HL-60/S4 (cell line): ENCODE measurements around the gene TM9SF4.

Experiments
- in situ Hi-C: fragments of 300-500 bp; cut with MboI; formaldehyde crosslinking; loops from 2 replicates; pipeline ENCODE4 v1.14.3; 2022; ENCODE audit warnings: low sequenced_read_pairs

Gene TM9SF4

DNA sequence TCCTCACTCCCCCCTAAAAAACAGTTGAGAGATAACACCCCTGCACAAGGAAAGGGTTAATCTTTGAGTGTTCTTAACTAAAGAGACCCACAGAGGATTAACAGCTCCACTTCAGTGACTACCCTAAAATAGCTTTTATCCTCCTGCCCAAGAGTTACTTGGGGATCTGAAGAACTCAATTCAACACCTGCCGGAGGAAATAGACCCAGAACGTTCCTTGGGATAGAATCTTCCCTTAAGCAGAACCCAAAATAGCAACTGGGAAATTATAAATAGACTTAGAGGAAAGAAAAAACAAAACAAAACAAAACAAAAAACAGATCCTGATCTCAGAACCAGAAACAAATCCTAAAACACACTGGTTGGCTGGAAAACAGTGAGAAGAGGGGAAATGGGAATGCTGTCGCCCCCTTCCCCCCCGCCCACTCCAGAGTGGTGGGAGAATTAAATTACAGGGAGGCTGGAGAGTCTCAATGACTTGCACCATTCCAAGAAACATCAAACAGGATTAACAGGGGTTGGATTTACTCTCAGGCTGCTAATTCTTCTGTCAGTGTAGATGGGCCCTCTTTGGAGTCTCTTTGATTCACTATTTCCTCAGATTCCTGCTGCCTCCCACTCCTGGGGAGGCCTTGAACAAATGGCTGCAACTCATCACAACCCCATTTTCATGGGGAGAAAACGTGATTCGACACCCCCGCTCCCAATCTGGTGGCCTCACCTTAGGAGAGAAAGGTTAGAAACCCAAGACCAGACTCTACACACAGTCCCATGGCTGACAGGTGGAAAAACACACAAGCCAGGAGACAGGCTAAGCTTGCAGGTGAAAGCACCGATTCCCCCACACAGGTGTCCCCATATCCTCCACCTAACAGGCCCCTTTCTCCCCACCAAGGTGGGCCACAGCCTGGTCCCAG, 96.6 kb downstream of the TM9SF4 start:
- in situ Hi-C loops: no loop called here

DNA sequence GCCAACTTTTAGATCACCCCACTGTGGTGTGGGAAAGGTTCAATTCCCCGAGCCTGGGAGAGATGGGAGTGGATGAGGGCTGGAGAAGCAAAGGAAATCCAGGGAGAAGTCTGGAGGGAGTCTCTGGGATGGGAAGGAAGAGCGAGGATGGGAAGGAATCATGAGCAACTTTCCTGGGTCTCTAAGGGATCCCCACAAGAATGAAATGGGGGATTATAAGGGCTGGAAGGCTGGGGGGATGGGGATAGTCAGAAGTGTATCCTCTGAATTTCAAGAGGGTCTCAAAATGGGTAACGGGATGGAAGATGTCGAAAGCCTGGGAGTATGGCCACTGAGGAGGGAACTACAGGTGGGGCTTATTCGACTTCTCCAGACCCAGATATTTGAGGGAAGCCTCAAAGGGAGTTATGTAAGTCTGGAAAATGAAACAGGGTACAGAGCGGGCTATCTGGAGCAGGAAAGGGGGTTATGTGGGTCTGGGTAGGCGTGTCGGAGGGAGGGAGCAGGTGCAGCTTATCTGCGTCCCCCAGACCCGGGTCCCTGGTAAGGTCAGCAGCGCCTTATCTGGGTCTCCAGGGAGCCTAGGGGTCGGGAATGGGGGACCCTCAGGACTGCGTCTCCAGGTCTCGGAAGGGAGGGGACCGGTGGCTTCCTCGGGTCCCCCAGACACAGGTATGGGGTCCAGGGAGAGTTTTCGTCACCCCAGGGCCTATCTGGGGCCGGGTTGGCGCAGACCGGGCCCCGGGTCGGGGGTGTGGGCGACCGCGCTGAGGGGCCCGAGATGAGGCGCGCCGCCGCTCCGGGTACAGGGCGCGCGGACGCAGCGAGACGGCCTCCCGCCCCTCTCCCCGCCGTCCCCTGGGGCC, 97.5 kb downstream of the TM9SF4 start:
- in situ Hi-C loops: no loop called here

DNA sequence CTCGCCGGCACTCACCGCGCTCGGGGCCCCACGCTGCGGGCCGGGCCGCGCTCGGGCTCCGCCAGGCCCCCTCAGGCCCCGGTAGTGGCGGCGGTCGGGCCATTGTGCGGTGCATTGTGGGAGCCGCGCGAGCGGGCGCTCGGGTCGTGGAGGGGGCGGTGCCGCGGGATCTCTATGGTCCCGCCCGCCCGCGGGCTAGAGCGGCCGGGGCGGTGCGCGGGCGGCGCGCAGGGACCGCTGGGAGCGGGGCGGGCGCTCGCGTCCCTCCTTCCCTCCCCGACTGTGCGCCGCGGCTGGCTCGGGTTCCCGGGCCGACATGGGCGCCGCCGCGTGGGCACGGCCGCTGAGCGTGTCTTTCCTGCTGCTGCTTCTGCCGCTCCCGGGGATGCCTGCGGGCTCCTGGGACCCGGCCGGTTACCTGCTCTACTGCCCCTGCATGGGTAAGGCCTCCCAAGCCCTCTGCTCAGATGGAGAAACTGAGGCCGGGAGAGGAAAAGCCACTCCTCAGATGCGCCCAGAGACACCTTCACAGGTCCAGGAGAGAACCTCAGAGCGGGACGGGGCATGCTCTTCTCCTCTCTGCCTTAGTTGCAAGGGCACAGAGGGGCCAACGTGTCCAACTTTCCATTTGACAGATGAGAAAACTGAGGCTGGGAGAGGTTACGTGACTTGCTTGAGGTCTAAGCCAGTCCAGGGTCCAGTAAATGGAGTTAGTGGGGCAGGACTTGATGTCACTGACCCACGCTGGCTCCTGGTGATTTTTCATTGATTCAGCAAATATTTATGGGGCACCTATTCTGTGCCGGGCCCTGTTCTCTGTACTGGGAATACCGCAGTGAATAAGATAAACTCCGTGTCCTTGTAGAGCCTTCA, 98.3 kb downstream of the TM9SF4 start, which contains the start of the genes PLAGL2 and POFUT1:
Gene PLAGL2, minus strand, starts transcription at position 118 of the 873 bp plus-strand sequence. CDS start 5,565 bp downstream, outside the sequence.
Gene POFUT1, plus strand, starts transcription at position 255 of the 873 bp plus-strand sequence. Its CDS starts 62 bp downstream, at position 317.
- in situ Hi-C loops: no loop called here

GRCh38 chr20:32208499-32209154, 99.1 kb downstream of the TM9SF4 start:
- in situ Hi-C loops: no loop called here

GRCh38 chr20:32209850-32210605, 100.5 kb downstream of the TM9SF4 start:
- in situ Hi-C loops: no loop called here

DNA sequence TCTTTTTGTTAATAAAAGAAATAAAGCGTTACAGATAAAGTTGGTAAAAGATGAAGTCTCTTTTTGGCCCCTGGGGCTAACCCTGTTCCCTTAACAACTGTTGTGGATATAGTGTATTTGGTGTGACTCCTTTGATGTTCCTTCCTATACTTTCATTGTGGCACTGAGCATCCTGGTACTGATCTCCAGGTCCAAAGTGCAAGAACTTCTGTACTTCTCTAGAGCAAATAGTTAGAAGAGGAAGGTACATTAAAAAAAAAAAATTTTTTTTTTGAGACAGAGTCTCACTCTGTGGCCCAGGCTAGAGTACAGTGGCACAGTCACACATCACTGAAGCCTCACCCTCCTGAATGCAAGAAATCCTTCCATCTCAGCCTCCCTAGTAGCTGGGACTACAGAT, 104.4 kb downstream of the TM9SF4 start:
- in situ Hi-C loops: no loop called here

GRCh38 chr20:32215147-32215546, 105.6 kb downstream of the TM9SF4 start:
- in situ Hi-C loops: no loop called here

- in situ Hi-C loops: no loop called here
These were observed 106.2 kb downstream of the TM9SF4 start for GRCh38 chr20:32215729-32216128.

- in situ Hi-C loops: no loop called here
These were observed 106.9 kb downstream of the TM9SF4 start for GRCh38 chr20:32216179-32217142.
